Right ventricle myocardium inferior (tissue), 1 donor: ENCODE data around the gene PANK1. TPM values are rescaled to one million over a fixed set of nuclear protein-coding genes. Genes with fewer than 3 reads are reported as not detected.

ENCODE experiments used
- ATAC-seq: fragments of 200-7000 bp; cut with Tn5 transposase; one replicate; pipeline ENCODE4 v1.9.1; 2020; ENCODE audit warnings: mild to moderate bottlenecking, moderate library complexity
- DNase-seq: peaks from one replicate; pipeline ENCODE4 v3.0.0; 2021; ENCODE audit errors: missing footprints
- intact Hi-C: fragments of 100-400 bp; cut with DNase I; formaldehyde crosslinking; loops from one replicate; pipeline ENCODE4 v1.11.0; 2022
- total RNA-seq: library from RNA; stranded (reverse); fragmentation: NEBNext Ultra II Directional; extraction: Animal tissue kit (Norgen Biotek cat#: 25700); gene quantifications from one replicate; pipeline ENCODE4 v1.2.1, GENCODE V29; 2021
- donor health status: DM: no; HTN: yes; CAD: no; lungs with severe emphysema.

PANK1 gene
- total RNA-seq, 1 donor from 2014 or later: 19.0 TPM

DNA sequence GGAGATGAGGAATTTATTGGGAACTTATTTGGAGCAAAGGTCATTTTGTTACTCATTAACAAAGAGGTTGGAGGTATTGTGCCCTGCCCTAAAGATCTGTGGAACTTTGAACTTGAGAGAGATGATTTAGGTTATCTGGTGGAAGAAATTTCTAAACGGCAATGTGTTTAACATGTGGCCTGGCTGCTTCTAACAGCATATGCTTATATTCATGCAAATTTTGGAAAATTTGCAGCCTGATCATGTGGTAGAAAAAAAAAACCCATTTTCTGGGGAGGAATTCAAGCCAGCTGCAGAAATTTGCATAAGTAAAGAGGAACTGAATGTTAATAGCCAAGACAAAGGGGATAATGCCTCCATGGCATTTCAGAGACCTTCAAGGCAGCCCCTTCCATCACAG, 10.7 kb upstream of the PANK1 start:
- ATAC-seq (no peak), DNase-seq (no peak)
- intact Hi-C loops: no loop called here

DNA sequence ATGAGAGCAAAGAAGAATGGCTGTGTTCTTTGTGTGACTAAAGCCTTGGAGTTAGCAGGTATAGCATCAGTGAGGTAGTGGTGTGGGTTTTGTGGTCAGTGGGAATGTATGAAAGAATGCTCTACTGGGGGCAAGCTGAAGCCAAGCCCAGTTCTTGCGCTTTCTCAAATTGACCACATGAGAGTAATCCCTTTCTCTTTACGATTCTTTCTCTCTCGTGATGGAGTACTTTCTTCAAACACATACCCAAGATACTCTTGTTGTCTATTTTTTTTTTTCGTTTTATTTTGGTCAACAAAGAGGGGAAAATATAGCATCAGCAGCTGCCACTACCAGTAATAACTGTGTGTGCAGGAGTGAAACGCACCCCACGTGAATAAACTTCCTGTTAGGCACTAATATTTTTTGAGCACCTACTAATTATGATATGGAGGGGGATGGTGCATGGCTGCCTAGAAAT, 8.4 kb upstream of the PANK1 start:
- intact Hi-C loops: no loop called here
- no peak for DNase-seq
- no peak for ATAC-seq

DNA sequence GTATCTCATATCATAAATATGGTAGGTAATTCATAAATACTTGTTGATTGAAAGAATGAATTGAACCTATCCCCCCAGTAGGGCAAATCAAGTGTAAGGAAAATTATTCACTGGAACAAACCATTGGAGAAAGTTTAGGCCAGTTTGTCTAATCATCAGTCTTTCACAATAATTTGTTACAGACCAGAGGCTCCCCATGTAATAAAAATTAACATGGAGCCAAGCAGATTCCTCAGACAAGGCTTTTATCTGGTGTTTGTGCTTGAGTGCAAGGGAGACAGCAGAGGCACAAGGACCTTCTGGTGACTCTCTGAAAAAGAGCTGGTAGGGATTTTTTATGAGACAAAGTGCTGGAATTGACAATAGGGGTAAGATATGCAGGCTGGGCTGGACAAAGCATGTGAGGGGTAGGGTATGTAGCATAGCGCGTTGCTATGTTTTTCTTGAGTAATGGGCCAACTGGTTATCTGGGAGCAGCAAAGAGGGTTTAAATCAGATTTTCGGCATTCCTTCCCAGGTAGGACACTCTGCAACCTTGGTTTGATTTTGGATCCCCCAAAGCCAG, 7.8 kb upstream of the PANK1 start:
- ATAC-seq (no peak), DNase-seq (no peak)
- intact Hi-C loops: no loop called here

DNA sequence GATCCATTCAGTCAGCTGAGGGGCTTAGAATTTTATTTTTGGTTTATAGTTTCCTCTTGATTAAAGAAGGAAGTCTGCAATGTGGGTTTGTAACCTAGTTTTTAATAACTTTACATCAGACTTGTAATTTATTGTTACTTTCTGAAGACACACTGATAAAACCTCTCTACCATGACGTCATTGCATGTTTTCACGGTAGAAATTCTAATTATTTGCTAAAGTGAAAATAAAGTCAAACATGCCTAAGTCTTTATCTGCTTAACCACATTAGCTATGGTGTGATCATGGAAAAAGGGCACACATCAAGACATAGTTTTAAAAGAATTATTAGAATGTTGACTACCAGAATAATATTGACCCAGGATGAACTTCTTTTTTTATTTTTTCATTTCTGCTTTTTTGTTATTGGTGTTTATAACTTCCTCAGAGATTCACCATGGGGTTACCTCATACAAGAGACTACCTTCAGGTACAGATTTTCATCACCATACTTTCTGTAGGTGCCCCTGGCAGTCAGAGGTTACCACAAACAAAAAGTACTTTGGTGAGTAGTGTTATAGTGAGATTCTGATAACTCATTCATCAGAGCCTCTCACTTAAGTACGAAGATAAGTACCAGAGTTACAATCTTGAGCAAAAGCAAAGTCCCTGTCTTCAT, 7.0 kb upstream of the PANK1 start:
- DNase-seq (no peak), ATAC-seq (no peak)
- intact Hi-C loops: no loop called here

DNA sequence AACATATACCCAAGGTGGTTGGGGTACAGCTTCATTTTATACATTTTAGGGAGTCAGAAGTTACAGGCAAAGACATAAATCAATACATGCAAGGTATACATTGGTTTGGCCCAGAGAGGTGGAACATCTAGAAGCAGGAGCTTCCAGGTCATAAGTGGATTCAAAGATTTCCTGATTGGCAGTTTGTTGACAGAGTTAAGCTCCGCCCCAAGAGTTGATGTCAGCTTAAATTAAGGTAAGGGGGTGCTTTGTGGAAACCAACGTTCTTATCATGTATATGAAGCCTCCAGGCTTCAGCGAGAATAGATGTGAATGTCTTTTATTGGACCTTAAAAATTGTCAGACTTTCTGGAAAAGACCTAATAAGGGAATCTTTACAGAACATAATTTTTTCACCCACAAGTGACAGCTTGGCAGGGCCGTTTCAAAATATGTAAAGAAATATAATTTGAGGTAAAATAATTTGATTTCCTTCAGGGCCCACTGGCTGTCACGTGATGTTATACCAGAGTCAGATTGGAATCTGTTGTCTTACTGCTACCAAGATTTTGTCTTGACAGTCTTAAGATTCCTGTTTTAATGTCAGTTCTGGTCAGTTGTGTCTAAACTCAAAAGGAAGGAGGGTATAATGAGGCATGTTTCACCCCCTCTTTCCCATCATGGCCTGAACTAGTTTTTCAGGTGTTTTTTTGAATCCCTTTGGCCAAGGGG, 6.3 kb upstream of the PANK1 start:
- ATAC-seq: no peak
- intact Hi-C loops: no loop called here
- no peak for DNase-seq

DNA sequence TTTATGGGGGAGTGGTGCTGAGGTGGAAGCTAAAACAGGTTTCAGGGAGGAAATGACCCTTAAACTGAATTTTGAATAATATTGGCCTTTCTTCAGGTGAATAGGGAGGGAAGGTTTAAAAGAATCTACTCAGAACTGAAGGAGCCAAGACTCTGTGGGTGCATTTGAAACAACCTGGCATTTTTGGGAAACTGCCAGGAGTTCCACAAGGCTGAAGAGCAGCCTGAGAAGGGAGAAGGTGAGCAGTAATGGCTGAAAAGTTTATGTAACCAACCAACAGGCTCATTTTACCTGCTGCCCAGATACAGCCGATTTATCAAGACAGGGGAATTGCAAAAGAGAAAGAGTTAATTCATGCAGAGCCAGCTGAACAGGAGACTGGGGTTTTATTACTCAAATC, 4.0 kb upstream of the PANK1 start:
- no peak for ATAC-seq
- intact Hi-C loops: no loop called here
- DNase-seq: no peak

DNA sequence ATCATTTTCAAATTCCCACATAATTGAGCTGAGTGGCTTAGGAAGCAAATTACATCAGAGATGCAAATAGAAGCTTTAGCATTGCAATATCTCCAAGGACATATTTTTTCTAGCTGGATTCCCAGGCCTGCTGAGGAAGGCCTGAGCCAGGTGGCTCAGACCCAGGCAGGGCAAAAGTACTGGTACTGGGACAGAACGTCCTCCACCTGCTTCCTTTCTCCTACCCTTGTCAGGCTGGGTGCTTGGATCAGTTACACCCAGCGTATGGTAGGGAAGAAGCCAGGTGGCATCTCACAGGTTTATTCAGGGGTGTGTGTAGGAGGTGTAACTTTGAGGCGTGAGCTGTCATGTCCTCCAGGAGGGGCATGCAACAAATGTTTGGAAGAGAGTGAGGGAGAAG, 3.0 kb upstream of the PANK1 start:
- DNase-seq (no peak), ATAC-seq (peak; percentile 20)
- intact Hi-C loops: no loop called here

DNA sequence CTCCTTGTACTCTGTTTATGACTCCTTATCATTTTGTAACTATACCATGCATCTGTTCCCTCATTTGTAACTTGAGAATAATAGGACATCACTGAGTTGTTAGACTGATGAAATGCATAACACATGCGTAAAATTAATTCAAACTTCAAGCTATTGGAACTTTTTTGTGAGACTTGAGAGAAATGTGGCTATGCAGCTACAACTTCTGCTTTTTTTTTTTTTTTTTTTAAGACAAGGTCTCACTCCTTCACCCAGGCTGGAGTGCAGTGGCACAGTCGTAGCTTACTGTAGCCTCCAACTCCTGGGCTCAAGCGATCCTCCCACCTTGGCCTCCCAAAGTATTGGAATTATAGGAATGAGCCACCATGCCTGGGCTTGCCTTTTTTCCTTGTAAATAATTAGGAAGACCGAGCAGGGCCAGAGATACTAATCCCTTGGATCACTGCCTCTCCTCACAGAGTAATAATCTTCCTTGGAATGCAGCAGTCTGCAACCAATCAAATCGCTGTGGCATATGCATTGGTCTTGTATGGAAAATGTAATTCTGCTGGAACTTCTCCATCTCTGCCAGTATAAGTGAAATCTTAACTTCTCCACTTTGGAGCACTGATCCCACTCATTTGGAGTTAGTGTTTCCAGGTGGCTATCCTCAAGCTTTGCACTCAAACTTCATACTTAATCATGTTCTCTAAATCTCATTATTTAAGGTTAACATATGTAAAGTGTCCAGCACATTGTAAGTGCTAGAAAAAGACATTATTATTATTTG, 2.0 kb upstream of the PANK1 start:
- intact Hi-C loops: no loop called here
- ATAC-seq (no peak), DNase-seq (no peak)

DNA sequence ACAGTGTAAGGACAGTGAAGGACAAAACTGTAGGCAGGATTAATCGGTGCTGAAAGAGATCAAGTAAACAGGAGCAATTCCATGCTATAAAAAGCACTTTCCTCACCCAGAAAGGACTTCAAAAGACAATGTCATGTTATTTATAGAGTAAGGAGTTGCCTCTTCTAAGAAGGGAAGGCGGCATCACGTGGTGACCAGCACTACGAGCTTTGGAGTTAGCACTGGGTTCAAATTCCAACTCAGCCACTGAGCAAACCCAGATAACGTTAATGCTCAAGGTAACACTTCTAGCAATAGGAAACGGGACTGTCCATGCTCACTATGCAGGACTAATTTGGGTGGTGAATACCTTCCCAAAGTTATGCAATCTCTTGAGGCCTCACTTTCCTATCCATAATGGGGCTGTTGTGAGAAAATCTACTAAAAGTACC, 715 bp upstream of the PANK1 start:
- intact Hi-C loops: loop anchor here (1.0 kb wide), 1 partner anchor 56 kb away; the partner anchor contains the start of gene KIF20B
- DNase-seq (no peak), ATAC-seq (peak; percentile 1)

DNA sequence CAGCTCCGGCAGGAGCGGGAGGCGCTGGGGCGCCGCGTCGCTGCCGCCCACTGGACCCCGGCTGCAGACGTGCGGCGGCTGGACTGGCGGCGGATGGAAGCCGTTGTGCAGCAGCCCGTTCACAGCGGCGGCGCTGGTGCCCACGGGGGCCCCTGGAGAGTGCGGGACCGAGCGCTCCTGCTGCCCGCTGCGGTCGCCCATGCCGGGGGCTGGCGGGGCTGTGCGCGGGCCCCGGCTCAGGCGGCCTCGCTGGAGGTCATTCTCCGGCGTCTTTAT, 413 bp downstream of the PANK1 start:
- peak; percentile 18 for ATAC-seq
- DNase-seq: peak; percentile 78
- intact Hi-C loops: loop anchor here (1.0 kb wide), 1 partner anchor 52 kb away; no protein-coding TSS in a partner anchor

DNA sequence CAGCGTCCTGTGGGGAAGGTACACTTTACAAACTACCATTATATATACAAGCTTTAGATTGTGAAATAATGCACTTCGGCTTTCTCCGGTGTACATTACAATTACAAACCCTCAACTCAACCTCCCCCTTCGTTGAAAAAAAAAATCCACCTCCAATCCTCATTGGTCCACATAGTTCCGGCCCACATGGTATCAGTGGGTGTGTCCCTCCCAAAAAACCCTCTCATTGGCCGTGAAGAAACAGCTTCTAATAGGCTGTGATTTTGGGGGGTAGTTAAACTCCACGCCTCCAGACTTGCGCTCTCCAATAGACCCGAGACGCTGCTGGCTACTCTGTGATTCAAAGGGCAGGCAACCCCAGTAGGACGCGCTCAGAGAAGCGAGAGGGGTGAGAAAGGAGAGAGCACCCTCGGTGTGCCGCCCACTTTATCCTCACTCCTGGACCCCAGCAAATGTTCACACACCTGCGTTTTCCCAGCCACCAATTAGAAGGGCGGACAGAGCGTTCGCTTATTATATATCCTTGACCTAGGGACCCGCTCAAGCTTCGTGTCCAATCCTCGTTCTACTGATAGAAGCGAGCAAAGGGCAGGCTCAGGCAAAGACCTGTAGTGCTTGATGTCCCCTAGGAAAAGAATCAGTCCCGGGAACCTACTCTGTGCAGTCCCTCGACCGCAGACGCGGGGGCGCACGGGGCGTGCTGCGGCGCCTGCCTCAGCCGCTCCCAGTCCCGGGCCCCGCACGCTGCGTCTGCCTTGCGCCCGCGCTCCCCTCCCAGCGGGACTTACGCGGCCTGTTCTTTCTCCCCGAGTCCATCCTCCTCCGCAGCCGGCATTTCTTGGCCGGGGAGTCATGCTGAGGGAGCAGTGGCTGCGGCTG, 991 bp downstream of the PANK1 start:
- ATAC-seq (peak; percentile 89), DNase-seq (peak; percentile 79)
- intact Hi-C loops: loop anchor here (1.0 kb wide), 1 partner anchor 52 kb away; no protein-coding TSS in a partner anchor

DNA sequence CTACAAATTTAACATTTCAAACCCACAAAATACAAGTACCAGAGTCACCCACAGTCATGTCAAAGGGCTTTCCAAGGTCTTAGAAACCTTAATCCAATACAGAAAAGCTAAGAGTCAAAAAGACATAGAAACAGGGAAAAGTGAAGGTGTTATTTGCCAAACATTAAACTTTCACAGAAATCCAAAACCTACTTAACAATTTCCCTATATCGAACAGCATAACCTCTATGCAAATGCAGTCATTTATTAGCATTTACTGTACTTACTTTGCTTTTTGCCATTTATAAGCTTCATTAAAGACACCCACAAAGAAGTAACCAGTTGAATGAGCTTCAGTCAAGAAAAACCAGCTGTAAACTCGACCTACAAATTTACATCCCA, 1.6 kb downstream of the PANK1 start:
- DNase-seq (no peak), ATAC-seq (no peak)
- intact Hi-C loops: no loop called here

DNA sequence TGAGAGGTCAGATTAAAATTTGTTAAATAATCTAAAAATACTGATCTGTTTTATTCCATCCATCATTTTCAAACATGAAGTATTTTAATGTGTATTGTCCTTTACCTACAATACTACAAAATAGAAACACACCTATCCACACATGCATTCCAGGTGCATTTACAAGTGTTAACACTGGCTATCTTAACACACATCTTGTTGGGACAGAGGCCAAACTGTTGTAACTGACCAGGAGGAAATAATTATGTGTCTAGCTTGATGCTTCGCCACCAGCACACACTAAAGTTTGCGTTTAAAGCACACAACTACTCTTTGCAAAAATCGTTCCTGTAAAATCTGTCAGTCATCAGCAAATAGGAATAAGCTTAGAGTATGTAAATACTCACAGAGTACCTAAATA, 2.8 kb downstream of the PANK1 start:
- no peak for ATAC-seq
- intact Hi-C loops: no loop called here
- no peak for DNase-seq

DNA sequence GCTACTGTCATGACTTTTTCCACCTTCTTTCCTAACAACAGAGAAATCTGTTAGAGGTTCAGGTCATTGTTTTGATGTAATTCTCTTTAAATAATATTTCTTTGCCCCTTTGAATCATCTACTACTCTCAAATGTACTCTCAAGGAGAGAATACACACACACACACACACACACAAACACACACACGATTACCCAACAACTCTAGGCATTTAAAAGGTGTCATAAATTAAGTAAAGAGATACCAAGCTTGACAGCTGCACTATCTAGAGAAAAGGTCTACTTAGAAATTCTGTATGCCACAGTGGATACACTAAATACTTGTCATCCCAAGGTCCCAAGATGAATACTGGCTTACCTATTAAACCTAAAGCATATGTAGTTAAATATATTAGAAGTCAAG, 4.8 kb downstream of the PANK1 start:
- no peak for ATAC-seq
- intact Hi-C loops: no loop called here
- DNase-seq: no peak

DNA sequence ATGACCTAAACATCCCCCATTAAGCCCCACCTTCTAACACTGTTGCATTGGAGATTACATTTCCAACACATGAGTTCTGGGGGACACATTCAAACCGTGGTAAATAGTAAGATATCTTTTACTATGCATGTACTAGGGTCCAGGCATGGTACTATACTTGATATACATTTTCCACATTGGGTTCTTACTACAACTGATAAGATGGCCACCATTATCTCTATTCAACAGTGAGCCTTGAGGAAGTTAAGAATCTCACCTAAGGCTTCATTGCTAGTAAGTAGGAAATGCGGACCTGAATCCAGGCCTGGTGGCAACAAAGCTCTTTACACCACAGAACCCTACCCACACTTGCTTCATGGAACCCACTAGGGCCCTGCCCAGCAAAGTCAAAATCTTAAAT, 5.7 kb downstream of the PANK1 start:
- DNase-seq (no peak), ATAC-seq (no peak)
- intact Hi-C loops: no loop called here

DNA sequence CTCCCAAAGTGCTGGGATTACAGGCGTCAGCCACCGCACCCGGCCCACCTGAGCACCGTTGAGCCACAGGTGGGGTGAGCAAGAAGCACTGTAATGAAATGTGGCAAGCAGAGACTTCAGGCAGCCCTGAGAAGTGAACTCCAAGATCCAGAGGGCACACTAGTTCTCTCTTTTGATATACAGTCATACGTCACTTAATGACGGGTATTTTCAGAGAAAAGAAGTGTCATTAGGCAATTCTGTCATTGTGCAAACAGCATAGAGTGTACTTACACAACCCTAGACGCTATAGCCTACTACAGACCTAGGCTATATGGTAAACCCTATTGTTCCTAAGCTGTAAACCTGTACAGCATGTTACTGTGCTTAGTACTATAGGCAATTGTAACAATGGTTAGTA, 7.9 kb downstream of the PANK1 start:
- no peak for ATAC-seq
- intact Hi-C loops: no loop called here
- DNase-seq: no peak

DNA sequence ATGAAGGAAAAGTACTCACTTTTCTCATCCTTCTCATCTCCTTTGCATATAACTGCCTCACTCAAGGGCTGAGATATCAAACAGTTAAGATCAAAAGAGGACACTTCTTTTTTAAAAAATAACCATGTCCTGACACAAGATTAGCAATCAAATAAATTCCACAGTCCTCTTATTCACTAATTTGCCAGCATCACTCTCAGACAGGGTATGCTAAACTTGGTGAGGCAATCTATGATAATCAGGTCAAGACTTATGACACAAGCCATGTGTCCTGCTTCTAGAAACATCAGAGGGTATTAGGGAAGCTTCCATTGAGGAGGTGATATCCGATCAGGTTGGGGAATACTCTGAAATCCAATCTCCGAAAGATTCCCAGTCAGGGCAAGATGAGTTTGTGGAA, 10.4 kb downstream of the PANK1 start:
- intact Hi-C loops: no loop called here
- ATAC-seq (no peak), DNase-seq (no peak)

DNA sequence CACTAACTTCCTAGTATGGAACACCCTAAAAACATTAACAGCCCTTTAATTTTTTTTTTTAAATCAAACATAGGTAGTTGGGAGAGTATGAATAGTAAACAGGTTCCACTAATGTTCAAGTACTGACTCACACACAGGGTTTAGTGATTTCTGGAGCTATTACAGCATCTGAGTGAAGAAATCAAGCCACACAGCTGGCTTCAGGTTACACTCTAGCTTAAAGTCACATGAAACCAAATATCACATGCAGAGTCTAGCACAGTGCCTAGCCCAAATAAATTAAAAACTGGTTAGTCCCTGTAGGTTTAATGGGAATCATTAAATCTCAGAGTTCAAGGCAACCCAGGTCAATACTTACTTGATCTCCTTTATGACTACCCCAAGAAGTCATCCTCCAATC, 11.6 kb downstream of the PANK1 start:
- intact Hi-C loops: no loop called here
- ATAC-seq: no peak
- DNase-seq: no peak

DNA sequence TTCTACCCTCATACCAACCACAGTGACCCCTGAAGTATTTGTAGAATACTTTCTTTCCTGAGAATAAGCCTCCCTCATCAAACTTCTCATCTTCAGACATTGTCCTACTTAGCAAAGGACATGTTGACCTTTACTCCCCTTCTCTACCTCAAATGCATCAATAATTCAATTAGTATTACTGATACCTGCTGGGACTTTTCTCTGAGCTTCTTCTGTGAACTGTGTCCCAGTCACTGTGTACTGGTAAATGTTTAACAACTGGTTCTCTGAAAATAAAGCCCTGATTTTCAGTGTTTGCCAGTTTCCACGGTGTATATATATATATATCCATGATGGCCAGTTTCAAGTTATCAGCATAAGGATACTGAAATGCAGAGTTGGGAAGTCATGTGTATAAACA, 12.2 kb downstream of the PANK1 start:
- no peak for ATAC-seq
- intact Hi-C loops: no loop called here
- no peak for DNase-seq
